HG03095 (cell line): ENCODE measurements around the gene TFDP1.

Experiments used
- ATAC-seq: cut with Tn5 transposase; IDR thresholded peaks from one replicate; pipeline ENCODE4 v1.9.1; 2021; ENCODE audit warnings: moderate library complexity; ENCODE audit not compliant: unreplicated experiment

Gene TFDP1

DNA sequence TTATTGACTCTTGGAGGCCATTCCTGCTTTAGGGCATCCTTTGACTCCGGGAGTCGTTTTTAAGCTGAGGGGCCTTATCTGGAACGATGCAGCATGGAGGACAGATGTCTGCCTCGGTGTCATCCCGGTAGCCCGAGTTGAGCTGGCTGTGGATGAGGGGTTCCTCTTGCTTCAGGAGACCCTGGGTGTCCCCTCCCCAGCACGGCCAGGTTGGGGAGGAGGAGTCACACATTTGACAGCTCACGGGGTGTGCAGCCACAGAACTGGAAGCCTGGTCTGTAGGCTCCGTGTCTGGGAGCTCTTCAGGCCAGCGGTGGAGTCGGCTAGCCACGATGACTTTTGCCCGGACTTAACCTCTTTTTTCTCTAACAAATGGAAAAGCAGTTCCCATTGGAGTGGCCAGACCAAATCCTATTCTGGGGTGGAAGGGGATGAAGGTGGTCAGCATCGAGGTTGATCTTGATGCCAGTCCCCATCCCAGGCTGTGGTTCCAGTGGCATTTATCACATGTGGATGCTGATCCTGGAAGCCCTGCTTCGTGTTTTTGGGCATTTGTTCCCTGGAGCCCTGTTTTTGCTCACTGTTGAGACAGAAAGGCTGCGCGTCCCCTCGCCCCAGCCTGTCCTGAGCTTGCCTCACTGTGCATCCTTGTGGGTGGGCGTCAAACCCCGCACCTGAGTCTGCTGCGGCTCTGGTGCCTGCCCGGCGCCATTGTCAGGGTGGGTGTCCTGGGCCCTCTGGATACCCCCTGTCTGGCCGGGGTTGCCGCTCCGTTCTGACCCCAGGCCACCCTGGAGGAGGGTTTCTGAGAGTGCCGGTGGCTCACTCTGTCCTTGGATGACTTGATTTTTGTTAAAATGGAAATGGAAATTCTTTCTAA lies 12.0 kb downstream of the TFDP1 start:
- no peak for ATAC-seq

- ATAC-seq: no peak
These were observed 13.0 kb downstream of the TFDP1 start for GRCh38 chr13:113597391-113598080.

DNA sequence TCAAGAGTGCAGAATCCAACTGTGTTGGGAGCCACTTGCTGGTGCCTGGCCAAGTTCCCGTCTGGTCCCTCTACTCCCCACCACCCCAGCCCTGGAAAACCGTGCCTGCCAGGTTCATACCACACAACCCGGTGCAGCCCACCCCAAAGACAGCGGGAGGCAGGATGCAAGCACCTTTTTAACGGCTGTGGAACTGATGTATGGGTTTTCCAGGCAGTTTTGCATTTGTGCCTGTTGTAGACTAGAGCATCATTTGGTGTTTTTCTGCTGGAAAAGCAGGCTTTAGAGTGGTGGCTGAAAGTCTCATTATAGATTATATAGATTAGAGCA lies 13.5 kb downstream of the TFDP1 start:
- no peak for ATAC-seq

DNA sequence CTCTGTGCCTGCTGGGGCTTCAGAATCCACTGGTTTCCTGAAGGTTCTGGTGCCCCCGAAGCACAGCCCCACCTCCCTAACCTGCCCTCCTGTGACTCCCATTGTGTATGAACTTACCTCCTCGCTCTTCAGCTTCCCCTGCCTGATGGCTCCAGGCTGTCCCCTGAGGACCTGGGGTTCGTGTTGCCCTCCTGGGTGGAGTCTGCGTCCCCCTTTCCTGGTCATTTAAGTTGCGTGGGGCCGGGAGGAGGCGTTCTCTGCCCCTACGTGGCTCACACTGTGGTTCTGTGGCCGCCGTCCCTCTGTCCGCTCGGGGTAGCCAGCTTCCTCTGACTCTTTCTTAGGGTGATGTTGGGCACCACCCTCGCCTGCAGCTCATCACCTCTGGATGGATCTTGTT lies 13.9 kb downstream of the TFDP1 start:
- ATAC-seq: no peak

DNA sequence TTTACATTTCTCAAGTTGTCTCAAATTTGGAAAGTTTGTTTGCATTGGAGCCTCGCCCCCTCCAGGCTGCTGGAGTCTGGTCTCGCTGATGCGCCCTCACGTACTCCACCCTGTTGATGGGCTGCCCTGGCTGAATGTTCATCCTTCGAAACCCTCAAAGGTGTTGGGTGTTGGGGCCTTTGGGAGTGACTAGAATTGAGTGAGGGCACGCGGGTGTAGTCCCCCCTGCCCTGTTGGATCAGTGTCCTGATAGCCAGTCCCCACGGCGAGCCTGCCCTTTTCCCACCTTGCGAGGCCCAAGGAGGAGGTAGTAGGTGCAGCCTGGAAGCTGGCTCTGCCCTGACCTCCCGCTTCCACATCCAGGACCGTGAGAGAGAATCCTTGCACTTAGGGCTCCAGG lies 14.8 kb downstream of the TFDP1 start:
- ATAC-seq: no peak

- no peak for ATAC-seq
These were observed 16.9 kb downstream of the TFDP1 start for GRCh38 chr13:113601166-113602070.

GRCh38 chr13:113602291-113602988 lies 17.9 kb downstream of the TFDP1 start:
- no peak for ATAC-seq

GRCh38 chr13:113603116-113603710 lies 18.7 kb downstream of the TFDP1 start:
- ATAC-seq: no peak

DNA sequence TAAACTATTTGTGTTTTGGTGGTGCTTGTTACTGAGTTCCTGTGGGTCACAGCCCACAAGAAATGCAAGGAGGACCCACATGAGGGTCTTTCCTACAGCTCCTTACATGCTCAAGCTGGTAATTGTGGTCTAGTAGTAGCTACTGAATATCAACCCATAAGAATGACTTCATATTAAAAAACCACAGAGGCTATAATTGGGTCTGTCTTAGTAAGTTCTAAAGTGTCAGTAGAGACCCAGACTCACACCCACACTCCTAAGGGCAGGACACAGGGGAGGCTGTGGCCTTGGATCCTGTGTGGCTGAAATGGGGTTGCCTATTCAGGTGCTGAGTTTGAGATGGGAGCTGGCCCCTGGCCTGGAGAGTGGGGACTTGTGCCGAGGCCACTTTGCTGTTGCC lies 19.6 kb downstream of the TFDP1 start:
- no peak for ATAC-seq

DNA sequence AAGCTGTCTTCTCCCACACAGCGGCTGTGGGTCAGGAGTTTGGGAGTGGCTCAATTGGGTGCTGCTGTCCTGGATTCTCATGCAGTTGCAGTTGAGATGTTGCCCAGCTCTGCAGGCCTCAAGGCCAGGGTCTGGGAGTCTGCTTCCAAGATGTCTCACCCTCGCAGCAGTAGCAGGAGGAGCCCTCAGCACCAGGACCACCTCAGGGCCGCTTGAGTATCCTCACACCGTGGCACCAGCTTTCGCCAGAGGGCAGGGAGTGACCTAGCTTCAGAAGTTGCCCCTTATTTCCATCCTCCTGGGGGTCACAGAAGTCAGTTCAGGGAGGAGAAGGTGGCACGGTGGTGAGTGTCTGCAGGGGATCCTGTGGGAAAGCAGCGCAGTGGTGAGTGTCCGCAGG lies 20.9 kb downstream of the TFDP1 start:
- ATAC-seq: no peak

- no peak for ATAC-seq
These were observed 21.4 kb downstream of the TFDP1 start for GRCh38 chr13:113605866-113606438.

GRCh38 chr13:113607056-113607888 lies 22.7 kb downstream of the TFDP1 start:
- no peak for ATAC-seq

GRCh38 chr13:113607889-113608635 lies 23.5 kb downstream of the TFDP1 start:
- ATAC-seq: no peak

DNA sequence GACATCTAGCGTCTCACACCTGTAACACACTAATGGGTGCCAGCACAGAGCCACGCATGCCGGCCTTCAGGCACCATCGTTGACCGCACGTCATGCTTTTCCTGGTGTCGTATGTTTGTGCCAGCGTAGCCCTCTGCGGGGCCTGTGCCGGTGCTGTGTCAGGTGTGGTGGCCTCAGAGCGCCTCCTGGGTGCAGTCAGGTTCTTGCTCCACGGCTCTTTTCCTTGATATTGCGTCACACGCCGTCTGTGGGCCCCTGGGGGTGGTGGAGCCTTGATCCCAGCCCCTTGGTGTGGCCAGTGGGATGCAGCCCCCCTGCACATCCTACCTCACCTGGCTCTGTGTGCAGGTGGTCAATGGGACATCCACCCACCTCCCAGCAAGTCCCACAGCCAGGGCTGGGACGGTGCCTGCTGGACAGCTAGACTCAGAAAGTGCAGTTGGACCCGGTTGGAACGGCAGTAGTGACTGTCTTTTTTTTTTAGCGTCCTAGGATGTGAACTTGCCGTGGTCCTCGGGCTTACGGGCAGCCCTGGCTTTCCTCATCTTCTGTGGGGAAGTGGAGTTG lies 24.5 kb downstream of the TFDP1 start:
- no peak for ATAC-seq

DNA sequence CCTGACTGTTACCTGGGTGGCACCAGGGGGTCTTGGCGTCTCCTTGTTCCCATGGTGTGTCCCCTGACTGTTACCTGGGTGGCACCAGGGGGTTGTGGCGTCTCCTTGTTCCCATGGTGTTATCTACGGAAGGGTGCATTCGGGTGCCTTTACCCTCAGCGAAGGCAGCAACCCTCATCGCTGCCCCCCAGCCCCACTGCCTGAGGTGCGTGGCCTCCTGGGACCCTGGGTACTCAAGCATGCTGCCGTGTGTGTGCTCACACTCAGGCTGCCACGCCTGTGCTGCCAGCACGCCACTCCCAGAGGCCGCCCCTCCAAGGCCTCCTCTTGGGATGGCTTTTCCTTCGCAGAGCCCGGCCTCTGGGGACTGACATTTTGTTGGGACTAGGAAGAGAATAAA lies 25.1 kb downstream of the TFDP1 start:
- no peak for ATAC-seq

DNA sequence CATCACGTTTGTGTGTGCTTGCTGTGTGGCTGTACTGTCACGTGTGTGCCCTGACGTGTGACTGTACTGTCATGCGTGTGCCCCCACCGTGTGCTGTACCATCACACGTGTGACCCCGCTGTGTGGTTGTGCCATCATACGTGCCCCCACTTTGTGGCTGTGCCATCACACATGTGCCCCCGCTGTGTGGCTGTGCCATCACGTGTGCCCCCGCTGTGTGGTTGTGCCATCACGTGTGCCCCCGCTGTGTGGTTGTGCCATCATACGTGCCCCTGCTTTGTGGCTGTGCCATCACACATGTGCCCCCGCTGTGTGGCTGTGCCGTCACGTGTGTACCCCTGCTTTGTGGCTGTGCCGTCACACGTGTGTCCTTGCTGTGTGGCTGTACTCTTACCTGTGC lies 25.7 kb downstream of the TFDP1 start:
- no peak for ATAC-seq

DNA sequence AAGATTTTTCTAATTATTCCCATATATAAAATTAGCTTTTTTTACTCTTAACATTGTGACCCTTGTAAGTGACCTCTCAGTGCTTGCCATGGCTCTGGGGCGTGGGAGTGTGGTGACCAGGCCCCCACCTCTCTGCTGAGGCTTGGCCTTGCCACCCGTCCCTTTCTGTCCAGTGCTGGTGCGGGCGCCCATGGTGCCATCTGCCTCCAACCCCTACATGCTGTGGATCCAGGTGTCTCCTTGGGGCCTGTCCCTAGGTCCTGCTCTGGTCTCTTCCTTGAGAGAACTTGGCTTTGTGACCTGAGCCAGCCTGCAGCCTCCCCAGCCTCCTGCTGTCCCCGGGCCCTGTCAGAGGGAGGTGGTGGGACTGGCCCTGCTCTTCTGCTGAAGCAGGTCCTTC lies 27.4 kb downstream of the TFDP1 start:
- no peak for ATAC-seq

DNA sequence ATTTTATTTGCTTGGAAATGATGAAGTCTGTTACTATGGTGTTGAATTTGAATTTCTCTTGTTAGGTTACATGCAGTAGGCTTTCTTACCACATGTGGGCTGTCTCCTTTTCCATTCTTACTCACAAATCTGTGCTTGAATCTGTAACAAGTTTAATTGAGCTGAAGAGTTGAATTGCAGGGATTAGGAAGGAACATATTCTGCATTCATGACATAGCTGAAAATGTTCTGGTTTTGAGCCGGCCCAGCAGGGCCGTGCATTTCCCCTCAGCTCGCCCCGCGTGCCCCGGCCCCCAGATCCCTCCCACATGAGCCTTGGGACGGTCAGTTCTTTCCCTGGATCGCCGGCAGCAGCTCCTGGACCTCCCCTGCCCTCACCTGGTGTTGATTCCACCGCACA lies 28.1 kb downstream of the TFDP1 start:
- ATAC-seq: no peak
